B cell (primary cell): ENCODE measurements around the gene ANP32A. TPM values are rescaled to one million over a fixed set of nuclear protein-coding genes. Genes with fewer than 3 reads are reported as not detected.

Experiments
- ATAC-seq: fragments of 200-7000 bp; cut with Tn5 transposase; one replicate; pipeline ENCODE4 v1.10.0; 2021; ENCODE audit warnings: low read depth, mild to moderate bottlenecking, moderate number of reproducible peaks, moderate library complexity
- CTCF ChIA-PET: fragments of 350-600 bp; sonication (Branson Sonifier 250); formaldehyde crosslinking; loops from one replicate; lab custom pipeline; 2021; ENCODE audit warnings: antibody characterized with exemption, inconsistent platforms; lab: Charles Lee
- POLR2A ChIA-PET: fragments of 350-600 bp; sonication (Branson Sonifier 250); formaldehyde crosslinking; loops from one replicate; lab custom pipeline; 2021; ENCODE audit warnings: antibody characterized with exemption; lab: Charles Lee
- DNase-seq: peaks from one replicate; pipeline ENCODE4 v3.0.0; 2013
- H2AFZ ChIP-seq: 2 replicates; pipeline ENCODE4 v1.6.1; 2012; ENCODE audit warnings: mild to moderate bottlenecking, low read depth, low read length; ENCODE audit not compliant: insufficient read depth, poor library complexity, severe bottlenecking
- H3K27ac ChIP-seq, 2 donors: 1 replicate in 1 of 2; 2 replicates in 1 of 2; pipeline ENCODE4 v1.5.1; 2012 to 2013; ENCODE audit warnings: low read length in 2 of 2, mild to moderate bottlenecking in 2 of 2, moderate library complexity in 1 of 2
- H3K27me3 ChIP-seq, 4 experiments: fragments of 200-600 bp in 1 of 4; sonication (generic) in 1 of 4; replicated peaks in 1 of 4; 1 replicate in 2 of 4; 2 replicates in 2 of 4; pipeline versions ENCODE4 v1.6.1 to v1.7.0; 2013 to 2016; ENCODE audit warnings: low read length in 3 of 4, mild to moderate bottlenecking in 2 of 4, mixed read lengths in 1 of 4, moderate library complexity in 1 of 4; ENCODE audit not compliant: insufficient read depth in 4 of 4, control insufficient read depth in 3 of 4; ENCODE audit errors: control extremely low read depth in 1 of 4
- H3K36me3 ChIP-seq, 2 experiments: replicated peaks in 1 of 2; 1 replicate in 1 of 2; 2 replicates in 1 of 2; pipeline versions ENCODE4 v1.6.1 to v1.7.1; 2013; ENCODE audit warnings: low read length in 1 of 2; ENCODE audit not compliant: insufficient read depth in 2 of 2, control insufficient read depth in 1 of 2; ENCODE audit errors: control extremely low read depth in 1 of 2, extremely low read depth in 1 of 2
- H3K4me1 ChIP-seq, 2 donors: fragments of 200-600 bp in 1 of 2; sonication (generic) in 1 of 2; 1 replicate in 1 of 2; 2 replicates in 1 of 2; pipeline versions ENCODE4 v1.5.1 to v1.6.1; 2013 to 2017; ENCODE audit warnings: low read length in 2 of 2; ENCODE audit not compliant: control insufficient read depth in 2 of 2, insufficient read depth in 2 of 2
- H3K4me2 ChIP-seq: replicated peaks from 2 replicates; pipeline ENCODE3; 2012; ENCODE audit warnings: mild to moderate bottlenecking, low read depth, low read length; ENCODE audit not compliant: poor library complexity, severe bottlenecking
- H3K4me3 ChIP-seq, 5 experiments: fragments of 200-600 bp in 1 of 5; sonication (generic) in 1 of 5; 1 replicate in 3 of 5; 2 replicates in 2 of 5; pipeline versions ENCODE4 v1.5.1 to v1.7.0; 2011 to 2016; ENCODE audit warnings: low read length in 4 of 5, mild to moderate bottlenecking in 4 of 5, low read depth in 2 of 5, control low read depth in 1 of 5, moderate library complexity in 1 of 5; ENCODE audit not compliant: insufficient read depth in 1 of 5; ENCODE audit errors: control extremely low read depth in 1 of 5, extremely low read depth in 1 of 5
- H3K79me2 ChIP-seq: fragments of 200-600 bp; sonication (generic); one replicate; pipeline ENCODE4 v1.6.0; 2016; ENCODE audit warnings: low read length; ENCODE audit not compliant: control insufficient read depth, insufficient read depth
- H3K9ac ChIP-seq: fragments of 200-600 bp; sonication (generic); 2 replicates; pipeline ENCODE4 v1.6.1; 2017; ENCODE audit warnings: mild to moderate bottlenecking, low read length, moderate library complexity
- H3K9me3 ChIP-seq, 3 donors: one replicate each; pipeline versions ENCODE4 v1.6.1 to v1.7.1; 2013; ENCODE audit warnings: low read length in 2 of 3; ENCODE audit not compliant: control insufficient read depth in 2 of 3, insufficient read depth in 1 of 3; ENCODE audit errors: control extremely low read depth in 1 of 3
- H4K20me1 ChIP-seq: 2 replicates; pipeline ENCODE4 v1.6.0; 2012; ENCODE audit warnings: mild to moderate bottlenecking, low read length; ENCODE audit not compliant: insufficient read depth, control insufficient read depth, poor library complexity, severe bottlenecking
- H3K27ac Mint-ChIP-seq: one replicate; pipeline ENCODE4 v1.8.0; 2021; ENCODE audit warnings: mixed read lengths
- H3K27me3 Mint-ChIP-seq: one replicate; pipeline ENCODE4 v1.8.0; 2021; ENCODE audit warnings: mixed read lengths
- H3K4me1 Mint-ChIP-seq: one replicate; pipeline ENCODE4 v1.8.0; 2021; ENCODE audit warnings: mixed read lengths
- H3K4me3 Mint-ChIP-seq: one replicate; pipeline ENCODE4 v1.8.0; 2021; ENCODE audit warnings: mixed read lengths
- H3K9me3 Mint-ChIP-seq: one replicate; pipeline ENCODE4 v1.8.0; 2022; ENCODE audit warnings: mixed read lengths; ENCODE audit not compliant: insufficient read depth
- CTCF ChIP-seq: fragments of 200-600 bp; IDR thresholded peaks from one replicate; pipeline ENCODE4 v1.8.0; 2022; ENCODE audit warnings: antibody characterized with exemption, mild to moderate bottlenecking
- EZH2 ChIP-seq: IDR thresholded peaks from 2 replicates; pipeline ENCODE4 v1.6.1; 2012; ENCODE audit warnings: borderline replicate concordance, low read depth, mild to moderate bottlenecking, moderate library complexity, low read length; ENCODE audit not compliant: insufficient read depth, poor library complexity, severe bottlenecking
- WGBS: methylation state at CpG from one replicate; pipeline ENCODE4 v1.1.5; 2013; ENCODE audit warnings: missing lambda C conversion rate; ENCODE audit not compliant: insufficient coverage; 5-methylcytosine and 5-hydroxymethylcytosine counted together
- intact Hi-C: fragments of 100-400 bp; cut with micrococcal nuclease; formaldehyde crosslinking; loops from one replicate; pipeline ENCODE4 v1.10.0; 2022
- polyA plus RNA-seq: library from polyadenylated mRNA; depleted of rRNA; stranded (reverse); fragments of >200 nt; gene quantifications from 2 replicates; pipeline ENCODE4 v1.2.3, GENCODE V29; 2012
- total RNA-seq, 2 donors: library from RNA; stranded (reverse); fragments of 120-200 nt in 1 of 2; gene quantifications; 1 replicate in 1 of 2; 2 replicates in 1 of 2; pipeline versions ENCODE4 v1.2.3 to v1.2.4, GENCODE V29; 2013 to 2022

The ANP32A gene
- total and polyA plus RNA-seq, 2 donors (not counting 1 experiment from before 2014, with no cell fraction given) = 26.4 to 163 TPM

- Mint-ChIP-seq H3K27me3 (peaks cover 13% of the 10 kb centered on the region), H3K9me3 (no peaks in the 10 kb centered on the region), H3K27ac (no peak overlapping the region), H3K4me3 (no peak overlapping the region), H3K4me1 (peaks cover 21% of the 10 kb centered on the region)
- CTCF ChIA-PET = no interaction called here
- Histone ChIP-seq H3K4me1 (peaks cover 18 to 21% of the 10 kb centered on the region in 2 donors), H3K9ac (no peak overlapping the region), H3K79me2 (no peaks in the 10 kb centered on the region), H2AFZ (no peak overlapping the region), H3K9me3 (peaks cover 0 to 2% (median 0%) of the 10 kb centered on the region in 3 donors), H3K4me3 (no peak overlapping the region), H3K27ac (no peak overlapping the region), H3K27me3 (no peaks in the 10 kb centered on the region), H3K4me2 (no peak overlapping the region), H4K20me1 (no peaks in the 10 kb centered on the region), H3K36me3 (no peaks in the 10 kb centered on the region)
- no peak for ATAC-seq
- POLR2A ChIA-PET = no interaction called here
- WGBS = 91% methylated on average over 4 of the region's 6 CpGs
- no peak for DNase-seq
- intact Hi-C loops = no loop called here
- no peak for TF ChIP-seq EZH2
- TF ChIP-seq CTCF = no peak
Observed at GRCh38 chr15:68739390-68740080, 81.2 kb downstream of the ANP32A start.

- Histone ChIP-seq H3K4me3 (no peak overlapping the region), H4K20me1 (no peaks in the 10 kb centered on the region), H3K4me1 (peaks cover 24 to 34% of the 10 kb centered on the region in 2 donors), H3K27ac (no peak overlapping the region), H3K27me3 (no peaks in the 10 kb centered on the region), H2AFZ (no peak overlapping the region), H3K9me3 (peaks cover 0 to 2% (median 0%) of the 10 kb centered on the region in 3 donors), H3K36me3 (no peaks in the 10 kb centered on the region), H3K79me2 (no peaks in the 10 kb centered on the region), H3K4me2 (peak overlapping the region; percentile 41), H3K9ac (no peak overlapping the region)
- TF ChIP-seq CTCF = no peak
- TF ChIP-seq EZH2 = no peak
- ChIA-PET CTCF (interaction anchor here (1.6 to 3.1 kb wide), 3 partner anchors 19 to 140 kb away, joined by 5 to 12 read pairs (median 10); no protein-coding TSS in a partner anchor), POLR2A (no interaction called here)
- Mint-ChIP-seq H3K27ac (no peak overlapping the region), H3K4me1 (peaks cover 32% of the 10 kb centered on the region), H3K27me3 (peaks cover 13% of the 10 kb centered on the region), H3K9me3 (no peaks in the 10 kb centered on the region), H3K4me3 (no peak overlapping the region)
- intact Hi-C loops = no loop called here
- DNase-seq (no peak), ATAC-seq (no peak)
Observed at GRCh38 chr15:68735610-68736009, 85.1 kb downstream of the ANP32A start.
